HEK293 (cell line): Measurements from ENCODE around the gene IL1RAPL1.

Experiments used
- CTCF ChIA-PET: fragments of 350-600 bp; formaldehyde crosslinking; extraction: SDS; loops from one replicate; lab custom pipeline; 2021; ENCODE audit warnings: antibody characterized with exemption; lab: Yijun Ruan, JAX
- POLR2A ChIA-PET: fragments of 300-600 bp; formaldehyde crosslinking; extraction: SDS; loops from one replicate; lab custom pipeline; 2020; ENCODE audit warnings: antibody characterized with exemption, inconsistent platforms; lab: Yijun Ruan, JAX
- H3K27ac ChIP-seq: fragments of 200-500 bp; sonication (Bioruptor generic); 2 replicates; pipeline ENCODE4 v1.5.1; 2014; ENCODE audit warnings: low read depth, low read length, control low read depth, inconsistent platforms; ENCODE audit errors: extremely low read depth
- H3K36me3 ChIP-seq, 2 experiments: fragments of 200-500 bp in 1 of 2; sonication (Bioruptor generic) in 1 of 2; 1 replicate in 1 of 2; 2 replicates in 1 of 2; pipeline ENCODE4 v1.5.1; 2014 to 2017; ENCODE audit warnings: inconsistent platforms in 2 of 2, low read length in 2 of 2; ENCODE audit not compliant: control insufficient read depth in 2 of 2, insufficient read depth in 1 of 2
- H3K4me1 ChIP-seq: fragments of 200-500 bp; sonication (Bioruptor generic); 2 replicates; pipeline ENCODE4 v1.5.1; 2014; ENCODE audit warnings: mild to moderate bottlenecking, low read length, inconsistent platforms; ENCODE audit not compliant: control insufficient read depth, insufficient read depth
- H3K4me3 ChIP-seq: 2 replicates; pipeline ENCODE4 v1.5.1; 2011; ENCODE audit warnings: low read depth, mild to moderate bottlenecking, control low read depth, low read length, moderate library complexity
- H3K9me3 ChIP-seq: fragments of 200-500 bp; sonication (Bioruptor generic); 2 replicates; pipeline ENCODE4 v1.5.1; 2014; ENCODE audit warnings: low read depth, low read length, inconsistent platforms; ENCODE audit not compliant: control insufficient read depth, insufficient read depth
- MYNN ChIP-seq: fragments of 450-650 bp; formaldehyde crosslinking; IDR thresholded peaks from 2 replicates; pipeline ENCODE4 v1.5.1; 2016; ENCODE audit warnings: missing biosample characterization, missing genetic modification characterization, borderline replicate concordance
- OSR2 ChIP-seq: fragments of 450-650 bp; formaldehyde crosslinking; IDR thresholded peaks from 2 replicates; pipeline ENCODE4 v1.5.1; 2016; ENCODE audit warnings: missing biosample characterization, missing genetic modification characterization
- SP2 ChIP-seq: fragments of 450-650 bp; formaldehyde crosslinking; IDR thresholded peaks from 2 replicates; pipeline ENCODE4 v1.5.1; 2016; ENCODE audit warnings: missing biosample characterization, missing genetic modification characterization
- ZFHX2 ChIP-seq: fragments of 450-650 bp; formaldehyde crosslinking; conservative IDR thresholded peaks from 2 replicates; pipeline ENCODE4 v1.5.1; 2016; ENCODE audit warnings: missing biosample characterization, missing genetic modification characterization
- ZFP69B ChIP-seq: fragments of 450-650 bp; formaldehyde crosslinking; IDR thresholded peaks from 2 replicates; pipeline ENCODE4 v1.5.1; 2016; ENCODE audit warnings: missing biosample characterization, missing genetic modification characterization
- ZNF133 ChIP-seq: fragments of 450-650 bp; formaldehyde crosslinking; IDR thresholded peaks from 2 replicates; pipeline ENCODE4 v1.5.1; 2016; ENCODE audit warnings: missing biosample characterization, missing genetic modification characterization
- ZNF138 ChIP-seq: fragments of 450-650 bp; formaldehyde crosslinking; IDR thresholded peaks from 2 replicates; pipeline ENCODE4 v1.5.1; 2016; ENCODE audit warnings: missing biosample characterization, missing genetic modification characterization, borderline replicate concordance
- ZNF184 ChIP-seq: fragments of 450-650 bp; IDR thresholded peaks from 2 replicates; pipeline ENCODE4 v1.5.1; 2018; ENCODE audit warnings: missing biosample characterization, mild to moderate bottlenecking, missing genetic modification characterization
- ZNF24 ChIP-seq: fragments of 450-650 bp; formaldehyde crosslinking; IDR thresholded peaks from 2 replicates; pipeline ENCODE4 v1.5.1; 2016; ENCODE audit warnings: missing biosample characterization, missing genetic modification characterization
- ZNF544 ChIP-seq: fragments of 450-650 bp; formaldehyde crosslinking; IDR thresholded peaks from 2 replicates; pipeline ENCODE4 v1.5.0; 2017; ENCODE audit warnings: missing biosample characterization, missing genetic modification characterization
- ZNF585B ChIP-seq: fragments of 450-650 bp; formaldehyde crosslinking; IDR thresholded peaks from 2 replicates; pipeline ENCODE4 v1.5.1; 2016; ENCODE audit warnings: missing biosample characterization, missing genetic modification characterization
- ZNF610 ChIP-seq: fragments of 450-650 bp; formaldehyde crosslinking; IDR thresholded peaks from 2 replicates; pipeline ENCODE4 v1.5.1; 2016; ENCODE audit warnings: missing biosample characterization, missing genetic modification characterization, borderline replicate concordance
- TF ChIP-seq, protein P1 (sequence below): fragments of 450-650 bp; formaldehyde crosslinking; IDR thresholded peaks from 2 replicates; pipeline ENCODE4 v1.5.1; 2016; ENCODE audit warnings: missing biosample characterization, missing genetic modification characterization, borderline replicate concordance
- TF ChIP-seq, protein P2 (sequence below): fragments of 450-650 bp; formaldehyde crosslinking; IDR thresholded peaks from 2 replicates; pipeline ENCODE4 v1.5.1; 2016; ENCODE audit warnings: missing biosample characterization, missing genetic modification characterization
- TF ChIP-seq, protein P3 (sequence below): fragments of 450-650 bp; formaldehyde crosslinking; IDR thresholded peaks from 2 replicates; pipeline ENCODE4 v1.5.1; 2016; ENCODE audit warnings: missing biosample characterization, missing genetic modification characterization
- TF ChIP-seq, protein P4 (sequence below): fragments of 450-650 bp; formaldehyde crosslinking; IDR thresholded peaks from 2 replicates; pipeline ENCODE4 v1.5.1; 2016; ENCODE audit warnings: missing biosample characterization, missing genetic modification characterization, borderline replicate concordance
- TF ChIP-seq, protein P5 (sequence below): sonication (generic); formaldehyde crosslinking; IDR thresholded peaks from 2 replicates; pipeline ENCODE4 v1.8.1; 2022; ENCODE audit warnings: mild to moderate bottlenecking, moderate library complexity, missing genetic modification reagents

IL1RAPL1 gene

DNA sequence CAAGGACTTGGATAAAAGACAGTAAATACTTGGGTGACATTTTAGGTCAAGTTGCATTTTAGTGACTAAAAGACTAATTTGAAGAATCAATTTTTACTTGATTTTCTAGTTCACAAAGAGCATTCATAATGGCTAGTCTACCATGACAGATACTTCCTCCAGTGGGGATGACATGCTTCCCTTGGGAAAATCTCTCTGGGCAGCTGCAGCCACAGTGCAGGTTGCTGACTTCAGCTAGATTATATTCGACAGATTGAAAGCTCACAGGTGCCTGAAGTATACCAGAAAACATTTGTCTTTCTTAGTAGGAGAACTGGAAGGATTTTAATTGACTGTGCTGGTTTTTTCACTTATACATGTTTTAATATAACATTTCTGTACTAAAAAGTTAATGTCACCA, 1418.6 kb downstream of the IL1RAPL1 start:
- H3K4me3 ChIP-seq: no peak overlapping the region
- no peaks in the 10 kb centered on the region for H3K9me3 ChIP-seq
- CTCF ChIA-PET: no interaction called here
- no peak overlapping the region for H3K27ac ChIP-seq
- no peaks in the 10 kb centered on the region for H3K36me3 ChIP-seq
- POLR2A ChIA-PET: no interaction called here
- H3K4me1 ChIP-seq: no peaks in the 10 kb centered on the region
- no peak for TF ChIP-seq MYNN
- no peak for TF ChIP-seq ZNF610 (tag by site-specific recombination)
- no peak for TF ChIP-seq ZNF585B (tag by site-specific recombination)
- TF ChIP-seq, protein P1, sequence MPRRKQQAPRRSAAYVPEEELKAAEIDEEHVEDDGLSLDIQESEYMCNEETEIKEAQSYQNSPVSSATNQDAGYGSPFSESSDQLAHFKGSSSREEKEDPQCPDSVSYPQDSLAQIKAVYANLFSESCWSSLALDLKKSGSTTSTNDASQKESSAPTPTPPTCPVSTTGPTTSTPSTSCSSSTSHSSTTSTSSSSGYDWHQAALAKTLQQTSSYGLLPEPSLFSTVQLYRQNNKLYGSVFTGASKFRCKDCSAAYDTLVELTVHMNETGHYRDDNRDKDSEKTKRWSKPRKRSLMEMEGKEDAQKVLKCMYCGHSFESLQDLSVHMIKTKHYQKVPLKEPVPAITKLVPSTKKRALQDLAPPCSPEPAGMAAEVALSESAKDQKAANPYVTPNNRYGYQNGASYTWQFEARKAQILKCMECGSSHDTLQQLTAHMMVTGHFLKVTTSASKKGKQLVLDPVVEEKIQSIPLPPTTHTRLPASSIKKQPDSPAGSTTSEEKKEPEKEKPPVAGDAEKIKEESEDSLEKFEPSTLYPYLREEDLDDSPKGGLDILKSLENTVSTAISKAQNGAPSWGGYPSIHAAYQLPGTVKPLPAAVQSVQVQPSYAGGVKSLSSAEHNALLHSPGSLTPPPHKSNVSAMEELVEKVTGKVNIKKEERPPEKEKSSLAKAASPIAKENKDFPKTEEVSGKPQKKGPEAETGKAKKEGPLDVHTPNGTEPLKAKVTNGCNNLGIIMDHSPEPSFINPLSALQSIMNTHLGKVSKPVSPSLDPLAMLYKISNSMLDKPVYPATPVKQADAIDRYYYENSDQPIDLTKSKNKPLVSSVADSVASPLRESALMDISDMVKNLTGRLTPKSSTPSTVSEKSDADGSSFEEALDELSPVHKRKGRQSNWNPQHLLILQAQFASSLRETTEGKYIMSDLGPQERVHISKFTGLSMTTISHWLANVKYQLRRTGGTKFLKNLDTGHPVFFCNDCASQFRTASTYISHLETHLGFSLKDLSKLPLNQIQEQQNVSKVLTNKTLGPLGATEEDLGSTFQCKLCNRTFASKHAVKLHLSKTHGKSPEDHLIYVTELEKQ: no peak
- no peak for TF ChIP-seq ZNF184
- TF ChIP-seq ZNF544 (tag by site-specific recombination): no peak
- TF ChIP-seq, protein P2, sequence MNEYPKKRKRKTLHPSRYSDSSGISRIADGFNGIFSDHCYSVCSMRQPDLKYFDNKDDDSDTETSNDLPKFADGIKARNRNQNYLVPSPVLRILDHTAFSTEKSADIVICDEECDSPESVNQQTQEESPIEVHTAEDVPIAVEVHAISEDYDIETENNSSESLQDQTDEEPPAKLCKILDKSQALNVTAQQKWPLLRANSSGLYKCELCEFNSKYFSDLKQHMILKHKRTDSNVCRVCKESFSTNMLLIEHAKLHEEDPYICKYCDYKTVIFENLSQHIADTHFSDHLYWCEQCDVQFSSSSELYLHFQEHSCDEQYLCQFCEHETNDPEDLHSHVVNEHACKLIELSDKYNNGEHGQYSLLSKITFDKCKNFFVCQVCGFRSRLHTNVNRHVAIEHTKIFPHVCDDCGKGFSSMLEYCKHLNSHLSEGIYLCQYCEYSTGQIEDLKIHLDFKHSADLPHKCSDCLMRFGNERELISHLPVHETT: no peak
- no peak for TF ChIP-seq ZNF133
- TF ChIP-seq, protein P3, sequence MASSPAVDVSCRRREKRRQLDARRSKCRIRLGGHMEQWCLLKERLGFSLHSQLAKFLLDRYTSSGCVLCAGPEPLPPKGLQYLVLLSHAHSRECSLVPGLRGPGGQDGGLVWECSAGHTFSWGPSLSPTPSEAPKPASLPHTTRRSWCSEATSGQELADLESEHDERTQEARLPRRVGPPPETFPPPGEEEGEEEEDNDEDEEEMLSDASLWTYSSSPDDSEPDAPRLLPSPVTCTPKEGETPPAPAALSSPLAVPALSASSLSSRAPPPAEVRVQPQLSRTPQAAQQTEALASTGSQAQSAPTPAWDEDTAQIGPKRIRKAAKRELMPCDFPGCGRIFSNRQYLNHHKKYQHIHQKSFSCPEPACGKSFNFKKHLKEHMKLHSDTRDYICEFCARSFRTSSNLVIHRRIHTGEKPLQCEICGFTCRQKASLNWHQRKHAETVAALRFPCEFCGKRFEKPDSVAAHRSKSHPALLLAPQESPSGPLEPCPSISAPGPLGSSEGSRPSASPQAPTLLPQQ (tag by site-specific recombination): no peak
- no peak for TF ChIP-seq ZFP69B (tag by site-specific recombination)
- TF ChIP-seq SP2: no peak
- TF ChIP-seq, protein P4, sequence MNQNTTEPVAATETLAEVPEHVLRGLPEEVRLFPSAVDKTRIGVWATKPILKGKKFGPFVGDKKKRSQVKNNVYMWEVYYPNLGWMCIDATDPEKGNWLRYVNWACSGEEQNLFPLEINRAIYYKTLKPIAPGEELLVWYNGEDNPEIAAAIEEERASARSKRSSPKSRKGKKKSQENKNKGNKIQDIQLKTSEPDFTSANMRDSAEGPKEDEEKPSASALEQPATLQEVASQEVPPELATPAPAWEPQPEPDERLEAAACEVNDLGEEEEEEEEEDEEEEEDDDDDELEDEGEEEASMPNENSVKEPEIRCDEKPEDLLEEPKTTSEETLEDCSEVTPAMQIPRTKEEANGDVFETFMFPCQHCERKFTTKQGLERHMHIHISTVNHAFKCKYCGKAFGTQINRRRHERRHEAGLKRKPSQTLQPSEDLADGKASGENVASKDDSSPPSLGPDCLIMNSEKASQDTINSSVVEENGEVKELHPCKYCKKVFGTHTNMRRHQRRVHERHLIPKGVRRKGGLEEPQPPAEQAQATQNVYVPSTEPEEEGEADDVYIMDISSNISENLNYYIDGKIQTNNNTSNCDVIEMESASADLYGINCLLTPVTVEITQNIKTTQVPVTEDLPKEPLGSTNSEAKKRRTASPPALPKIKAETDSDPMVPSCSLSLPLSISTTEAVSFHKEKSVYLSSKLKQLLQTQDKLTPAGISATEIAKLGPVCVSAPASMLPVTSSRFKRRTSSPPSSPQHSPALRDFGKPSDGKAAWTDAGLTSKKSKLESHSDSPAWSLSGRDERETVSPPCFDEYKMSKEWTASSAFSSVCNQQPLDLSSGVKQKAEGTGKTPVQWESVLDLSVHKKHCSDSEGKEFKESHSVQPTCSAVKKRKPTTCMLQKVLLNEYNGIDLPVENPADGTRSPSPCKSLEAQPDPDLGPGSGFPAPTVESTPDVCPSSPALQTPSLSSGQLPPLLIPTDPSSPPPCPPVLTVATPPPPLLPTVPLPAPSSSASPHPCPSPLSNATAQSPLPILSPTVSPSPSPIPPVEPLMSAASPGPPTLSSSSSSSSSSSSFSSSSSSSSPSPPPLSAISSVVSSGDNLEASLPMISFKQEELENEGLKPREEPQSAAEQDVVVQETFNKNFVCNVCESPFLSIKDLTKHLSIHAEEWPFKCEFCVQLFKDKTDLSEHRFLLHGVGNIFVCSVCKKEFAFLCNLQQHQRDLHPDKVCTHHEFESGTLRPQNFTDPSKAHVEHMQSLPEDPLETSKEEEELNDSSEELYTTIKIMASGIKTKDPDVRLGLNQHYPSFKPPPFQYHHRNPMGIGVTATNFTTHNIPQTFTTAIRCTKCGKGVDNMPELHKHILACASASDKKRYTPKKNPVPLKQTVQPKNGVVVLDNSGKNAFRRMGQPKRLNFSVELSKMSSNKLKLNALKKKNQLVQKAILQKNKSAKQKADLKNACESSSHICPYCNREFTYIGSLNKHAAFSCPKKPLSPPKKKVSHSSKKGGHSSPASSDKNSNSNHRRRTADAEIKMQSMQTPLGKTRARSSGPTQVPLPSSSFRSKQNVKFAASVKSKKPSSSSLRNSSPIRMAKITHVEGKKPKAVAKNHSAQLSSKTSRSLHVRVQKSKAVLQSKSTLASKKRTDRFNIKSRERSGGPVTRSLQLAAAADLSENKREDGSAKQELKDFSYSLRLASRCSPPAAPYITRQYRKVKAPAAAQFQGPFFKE: no peak
- no peak for TF ChIP-seq ZNF24
- no peak for TF ChIP-seq ZFHX2 (tag by site-specific recombination)
- TF ChIP-seq OSR2 (tag by site-specific recombination): no peak
- TF ChIP-seq, protein P5, sequence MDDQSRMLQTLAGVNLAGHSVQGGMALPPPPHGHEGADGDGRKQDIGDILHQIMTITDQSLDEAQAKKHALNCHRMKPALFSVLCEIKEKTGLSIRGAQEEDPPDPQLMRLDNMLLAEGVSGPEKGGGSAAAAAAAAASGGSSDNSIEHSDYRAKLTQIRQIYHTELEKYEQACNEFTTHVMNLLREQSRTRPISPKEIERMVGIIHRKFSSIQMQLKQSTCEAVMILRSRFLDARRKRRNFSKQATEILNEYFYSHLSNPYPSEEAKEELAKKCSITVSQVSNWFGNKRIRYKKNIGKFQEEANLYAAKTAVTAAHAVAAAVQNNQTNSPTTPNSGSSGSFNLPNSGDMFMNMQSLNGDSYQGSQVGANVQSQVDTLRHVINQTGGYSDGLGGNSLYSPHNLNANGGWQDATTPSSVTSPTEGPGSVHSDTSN (CRISPR knock-in tag): no peak
- no peak for TF ChIP-seq ZNF138 (tag by site-specific recombination)
